K562 (cell line): ENCODE data around the gene MDK. TPM values are rescaled to one million over a fixed set of nuclear protein-coding genes. Genes with fewer than 3 reads are reported as not detected.
A peak's percentile ranks its signal among the peaks of the same experiment; 100 is the strongest.

Source experiments
- C11orf30 ChIP-seq: fragments of 450-650 bp; IDR thresholded peaks from 2 replicates; pipeline ENCODE4 v1.6.1; 2016; ENCODE audit warnings: low read depth, mild to moderate bottlenecking
- CC2D1A ChIP-seq: fragments of 450-650 bp; IDR thresholded peaks from 2 replicates; pipeline ENCODE4 v1.6.1; 2017; ENCODE audit warnings: mild to moderate bottlenecking
- ETS1 ChIP-seq: conservative IDR thresholded peaks from 2 replicates; pipeline ENCODE4 v1.6.1; 2011; ENCODE audit warnings: low read depth, mild to moderate bottlenecking, low read length; ENCODE audit not compliant: control insufficient read depth
- HDAC3 ChIP-seq: fragments of 450-650 bp; IDR thresholded peaks from 2 replicates; pipeline ENCODE4 v1.6.1; 2018; ENCODE audit warnings: borderline replicate concordance, mild to moderate bottlenecking, moderate library complexity; ENCODE audit not compliant: partially characterized antibody
- HMG20A ChIP-seq: fragments of 450-650 bp; formaldehyde crosslinking; conservative IDR thresholded peaks from 2 replicates; pipeline ENCODE4 v1.4.0; 2020; ENCODE audit warnings: mild to moderate bottlenecking, mixed read lengths
- HNRNPK ChIP-seq: fragments of 200-400 bp; formaldehyde crosslinking; IDR thresholded peaks from one replicate; pipeline ENCODE4 v1.6.1; 2018; ENCODE audit warnings: mild to moderate bottlenecking, low read depth, low read length; ENCODE audit not compliant: poor library complexity, severe bottlenecking
- IRF1 ChIP-seq: sonication (generic); formaldehyde crosslinking; IDR thresholded peaks from 2 replicates; pipeline ENCODE4 v1.8.0; 2022; ENCODE audit warnings: missing genetic modification reagents, mild to moderate bottlenecking, borderline replicate concordance
- JUNB ChIP-seq: fragments of 450-650 bp; formaldehyde crosslinking; conservative IDR thresholded peaks from 2 replicates; pipeline ENCODE4 v1.4.0; 2020; ENCODE audit warnings: mild to moderate bottlenecking
- JUND ChIP-seq, 2 experiments: IDR thresholded peaks; 2 replicates in 1 of 2; 3 replicates in 1 of 2; pipeline ENCODE4 v1.6.1; 2011; ENCODE audit warnings: borderline replicate concordance in 2 of 2, low read depth in 2 of 2, low read length in 2 of 2, improper control_type of control experiment in 1 of 2, missing biosample characterization in 1 of 2, missing genetic modification characterization in 1 of 2, missing genetic modification reagents in 1 of 2
- KAT2B ChIP-seq: IDR thresholded peaks from one replicate; pipeline ENCODE4 v1.6.1; 2012; ENCODE audit warnings: low read depth, mild to moderate bottlenecking, control low read depth, inconsistent platforms, low read length, moderate library complexity
- KLF1 ChIP-seq: fragments of 450-650 bp; IDR thresholded peaks from 2 replicates; pipeline ENCODE4 v1.6.1; 2016; ENCODE audit warnings: missing genetic modification characterization, missing compliant biosample characterization
- MLX ChIP-seq, 2 experiments: fragments of 450-650 bp in 1 of 2; sonication (generic) in 1 of 2; formaldehyde crosslinking; conservative IDR thresholded peaks; 2 replicates each; pipeline versions ENCODE4 v1.4.0 to v1.8.1; 2020 to 2022; ENCODE audit warnings: mild to moderate bottlenecking in 1 of 2, missing genetic modification reagents in 1 of 2
- NELFE ChIP-seq: IDR thresholded peaks from 2 replicates; pipeline ENCODE4 v1.6.1; 2011; ENCODE audit warnings: mild to moderate bottlenecking; ENCODE audit not compliant: insufficient read depth, insufficient read length
- NR0B1 ChIP-seq: fragments of 450-650 bp; IDR thresholded peaks from one replicate; pipeline ENCODE4 v1.6.1; 2018; ENCODE audit warnings: mild to moderate bottlenecking, moderate library complexity; ENCODE audit not compliant: partially characterized antibody
- SETDB1 ChIP-seq: IDR thresholded peaks from one replicate; pipeline ENCODE4 v1.6.1; 2012; ENCODE audit warnings: low read length, control low read depth, inconsistent platforms
- STAT5B ChIP-seq: fragments of 250-450 bp; sonication (Bioruptor Pico); IDR thresholded peaks from 2 replicates; pipeline ENCODE4 v1.8.0; 2021; ENCODE audit warnings: mild to moderate bottlenecking, inconsistent platforms
- TBL1XR1 ChIP-seq, 2 experiments: IDR thresholded peaks; 2 replicates each; pipeline ENCODE4 v1.6.1; 2012; ENCODE audit warnings: improper control_type of control experiment in 2 of 2, low read length in 2 of 2, mild to moderate bottlenecking in 1 of 2
- TCF15 ChIP-seq: fragments of 250-450 bp; sonication (Bioruptor Pico); IDR thresholded peaks from 2 replicates; pipeline ENCODE4 v1.8.0; 2022; ENCODE audit warnings: moderate library complexity, mild to moderate bottlenecking, inconsistent platforms
- TSC22D4 ChIP-seq: fragments of 450-650 bp; IDR thresholded peaks from 2 replicates; pipeline ENCODE4 v1.6.1; 2016; ENCODE audit warnings: missing genetic modification characterization, missing biosample characterization, control low read depth
- ZNF197 ChIP-seq: fragments of 200-800 bp; sonication (Bioruptor generic); IDR thresholded peaks from 2 replicates; pipeline ENCODE4 v1.6.1; 2016; ENCODE audit warnings: low read depth, missing genetic modification characterization, missing compliant biosample characterization
- ZNF280B ChIP-seq: fragments of 250-450 bp; sonication (Bioruptor Pico); IDR thresholded peaks from 2 replicates; pipeline ENCODE4 v1.5.1; 2021; ENCODE audit warnings: mild to moderate bottlenecking
- polyA plus RNA-seq, 8 experiments: library from polyadenylated mRNA; depleted of rRNA in 4 of 8; stranded (reverse) in 5 of 8; unstranded in 3 of 8; fragments of >200 nt; fragmentation: Nextera tagmentation in 2 of 8; fragmentation: Illumina TruSeq in 1 of 8; extraction: Ambion mirVana in 2 of 8; extraction: Trizol in 1 of 8; gene quantifications; 2 replicates each; pipeline versions ENCODE4 v1.2.1 to v1.2.3, GENCODE V29; 2011 to 2014; ENCODE audit warnings: inconsistent platforms in 1 of 8, missing spikeins in 1 of 8
- total RNA-seq, 7 experiments: library from RNA; depleted of rRNA in 6 of 7; stranded (reverse); fragments of >200 nt in 6 of 7; fragmentation: Illumina TruSeq in 2 of 7; extraction: Trizol in 2 of 7; gene quantifications; 2 replicates each; pipeline versions ENCODE4 v1.2.1 to v1.2.3, GENCODE V29; 2011 to 2021; ENCODE audit warnings: low replicate concordance in 1 of 7

Gene MDK
- total and polyA plus RNA-seq, 9 of the 15 experiments (the other 6 are each of a cell fraction or from before 2014, with no cell fraction given) = 20.7 to 700 (median 350) TPM

GRCh38 chr11:46352063-46352841 is 29.2 kb upstream of the MDK start (continued):
- TF ChIP-seq JUNB = no peak
- TF ChIP-seq HMG20A (CRISPR knock-in tag) = no peak
- TF ChIP-seq IRF1 (CRISPR knock-in tag) = no peak
- TF ChIP-seq HDAC3 = no peak
- peak; percentile 74 for TF ChIP-seq C11orf30
- TF ChIP-seq TBL1XR1 (IDR thresholded peaks at IDR 0.05; ENCODE audit: low read length in 2 of 2) = no peak
- no peak for TF ChIP-seq SETDB1
- no peak for TF ChIP-seq NR0B1
- no peak for TF ChIP-seq HNRNPK
- no peak for TF ChIP-seq STAT5B
- TF ChIP-seq ZNF197 (CRISPR knock-in tag) = no peak
- TF ChIP-seq ETS1 = 0 out of 2 replicates have a peak, but pooled peaks have one; percentile 32
- TF ChIP-seq MLX (CRISPR knock-in tag; conservative IDR thresholded peaks at IDR 0.05) = no peak
- no peak for TF ChIP-seq KLF1 (tag)
- TF ChIP-seq TCF15 (CRISPR knock-in tag) = no peak
- no peak for TF ChIP-seq ZNF280B (CRISPR knock-in tag)
- TF ChIP-seq TSC22D4 = no peak
- no peak for TF ChIP-seq NELFE
- TF ChIP-seq KAT2B = no peak
- TF ChIP-seq JUND (IDR thresholded peaks at IDR 0.05; ENCODE audit: borderline replicate concordance, low read depth, low read length) = peak; percentile 50; the same call in 1 of the 2 replicates
- no peak; the same call in 2 of the 3 replicates for TF ChIP-seq JUND (tag; IDR thresholded peaks at IDR 0.05; ENCODE audit: borderline replicate concordance, low read depth, low read length)
- peak; percentile 47; the same call in 1 of the 2 replicates for TF ChIP-seq CC2D1A
